Liver (tissue), 3 donors: ENCODE results near the gene KDM1B.

Experiments used
- CTCF ChIP-seq: fragments of 150-350 bp; IDR thresholded peaks from 2 replicates; pipeline ENCODE4 v1.5.1; 2017; ENCODE audit warnings: improper control_type of control experiment, low read depth, low read length; ENCODE audit not compliant: missing input control
- FOXA1 ChIP-seq: IDR thresholded peaks from 2 replicates; pipeline ENCODE4 v1.6.1; 2016; ENCODE audit warnings: antibody characterized with exemption
- GABPA ChIP-seq, 2 donors: IDR thresholded peaks in 1 of 2; conservative IDR thresholded peaks in 1 of 2; 2 replicates each; pipeline ENCODE4 v1.6.1; 2016; ENCODE audit warnings: antibody characterized with exemption in 2 of 2, mild to moderate bottlenecking in 1 of 2, moderate library complexity in 1 of 2
- HNF4A ChIP-seq, 2 donors: conservative IDR thresholded peaks; 2 replicates each; pipeline ENCODE4 v1.6.1; 2016; ENCODE audit warnings: antibody characterized with exemption in 2 of 2, mild to moderate bottlenecking in 2 of 2
- HNF4G ChIP-seq: IDR thresholded peaks from 2 replicates; pipeline ENCODE4 v1.6.1; 2016; ENCODE audit warnings: antibody characterized with exemption
- JUND ChIP-seq, 2 donors: IDR thresholded peaks; 2 replicates each; pipeline ENCODE4 v1.6.1; 2016; ENCODE audit warnings: antibody characterized with exemption in 2 of 2
- RAD21 ChIP-seq, 2 donors: IDR thresholded peaks; 2 replicates each; pipeline ENCODE4 v1.6.1; 2016; ENCODE audit warnings: antibody characterized with exemption in 2 of 2, mild to moderate bottlenecking in 2 of 2
- REST ChIP-seq: IDR thresholded peaks from 2 replicates; pipeline ENCODE4 v1.6.1; 2016; ENCODE audit warnings: antibody characterized with exemption, mild to moderate bottlenecking
- SP1 ChIP-seq: IDR thresholded peaks from 2 replicates; pipeline ENCODE4 v1.6.1; 2018; ENCODE audit warnings: antibody characterized with exemption, mild to moderate bottlenecking
- TAF1 ChIP-seq: conservative IDR thresholded peaks from 2 replicates; pipeline ENCODE4 v1.6.1; 2016; ENCODE audit warnings: antibody characterized with exemption, mild to moderate bottlenecking
- YY1 ChIP-seq: IDR thresholded peaks from 2 replicates; pipeline ENCODE4 v1.6.1; 2016; ENCODE audit warnings: antibody characterized with exemption, mild to moderate bottlenecking
- TF ChIP-seq, protein P1 (sequence below): IDR thresholded peaks from 2 replicates; pipeline ENCODE4 v1.6.1; 2016; ENCODE audit warnings: antibody characterized with exemption
- TF ChIP-seq, protein P2 (sequence below): IDR thresholded peaks from 2 replicates; pipeline ENCODE4 v1.6.1; 2016; ENCODE audit warnings: antibody characterized with exemption
- TF ChIP-seq, protein P3 (sequence below): IDR thresholded peaks from 2 replicates; pipeline ENCODE4 v1.6.1; 2016; ENCODE audit warnings: antibody characterized with exemption
- donor health status: healthy.
- donor health status: healthy.

GRCh38 chr6:18211338-18211737, 56.1 kb downstream of the KDM1B start:
- no peak for TF ChIP-seq FOXA1
- no peak for TF ChIP-seq YY1
- no peak for TF ChIP-seq CTCF
- no peak for TF ChIP-seq TAF1
- TF ChIP-seq, protein P1, sequence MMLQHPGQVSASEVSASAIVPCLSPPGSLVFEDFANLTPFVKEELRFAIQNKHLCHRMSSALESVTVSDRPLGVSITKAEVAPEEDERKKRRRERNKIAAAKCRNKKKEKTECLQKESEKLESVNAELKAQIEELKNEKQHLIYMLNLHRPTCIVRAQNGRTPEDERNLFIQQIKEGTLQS, result no peak
- TF ChIP-seq, protein P2, sequence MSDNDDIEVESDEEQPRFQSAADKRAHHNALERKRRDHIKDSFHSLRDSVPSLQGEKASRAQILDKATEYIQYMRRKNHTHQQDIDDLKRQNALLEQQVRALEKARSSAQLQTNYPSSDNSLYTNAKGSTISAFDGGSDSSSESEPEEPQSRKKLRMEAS, result no peak
- TF ChIP-seq HNF4A (conservative IDR thresholded peaks at IDR 0.05), result no peak
- no peak for TF ChIP-seq RAD21 (IDR thresholded peaks at IDR 0.05)
- no peak for TF ChIP-seq GABPA (IDR thresholded peaks at IDR 0.05 in 1 of 2, conservative IDR thresholded peaks at IDR 0.05 in 1 of 2)
- TF ChIP-seq, protein P3, sequence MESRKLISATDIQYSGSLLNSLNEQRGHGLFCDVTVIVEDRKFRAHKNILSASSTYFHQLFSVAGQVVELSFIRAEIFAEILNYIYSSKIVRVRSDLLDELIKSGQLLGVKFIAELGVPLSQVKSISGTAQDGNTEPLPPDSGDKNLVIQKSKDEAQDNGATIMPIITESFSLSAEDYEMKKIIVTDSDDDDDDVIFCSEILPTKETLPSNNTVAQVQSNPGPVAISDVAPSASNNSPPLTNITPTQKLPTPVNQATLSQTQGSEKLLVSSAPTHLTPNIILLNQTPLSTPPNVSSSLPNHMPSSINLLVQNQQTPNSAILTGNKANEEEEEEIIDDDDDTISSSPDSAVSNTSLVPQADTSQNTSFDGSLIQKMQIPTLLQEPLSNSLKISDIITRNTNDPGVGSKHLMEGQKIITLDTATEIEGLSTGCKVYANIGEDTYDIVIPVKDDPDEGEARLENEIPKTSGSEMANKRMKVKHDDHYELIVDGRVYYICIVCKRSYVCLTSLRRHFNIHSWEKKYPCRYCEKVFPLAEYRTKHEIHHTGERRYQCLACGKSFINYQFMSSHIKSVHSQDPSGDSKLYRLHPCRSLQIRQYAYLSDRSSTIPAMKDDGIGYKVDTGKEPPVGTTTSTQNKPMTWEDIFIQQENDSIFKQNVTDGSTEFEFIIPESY, result no peak
- no peak for TF ChIP-seq REST
- TF ChIP-seq HNF4G, result no peak
- TF ChIP-seq JUND (IDR thresholded peaks at IDR 0.05), result no peak
- no peak for TF ChIP-seq SP1
